GM13976 (cell line): ENCODE measurements around the gene OSCP1.
"Not testable (repeated sequence)": the region's sequence is repeated elsewhere in the genome, so short reads cannot be mapped to it uniquely, and the experiment has no call there.

Source experiments
- DNase-seq: peaks from one replicate; pipeline ENCODE4 v3.0.0; 2012; ENCODE audit warnings: low spot score
- in situ Hi-C: fragments of 300-500 bp; cut with MboI; formaldehyde crosslinking; loops from one replicate; pipeline ENCODE4 v1.12.0; 2022; ENCODE audit warnings: low sequenced_read_pairs, mixed read lengths, inconsistent platforms; ENCODE audit not compliant: unreplicated experiment
- TF ChIP-seq, protein P1 (sequence below): IDR thresholded peaks from 2 replicates; pipeline ENCODE4 v1.5.1; 2012; ENCODE audit warnings: borderline replicate concordance, mild to moderate bottlenecking; ENCODE audit not compliant: insufficient read depth; ENCODE audit errors: extremely low read depth, missing control alignments, control extremely low read depth

The OSCP1 gene, protein sequence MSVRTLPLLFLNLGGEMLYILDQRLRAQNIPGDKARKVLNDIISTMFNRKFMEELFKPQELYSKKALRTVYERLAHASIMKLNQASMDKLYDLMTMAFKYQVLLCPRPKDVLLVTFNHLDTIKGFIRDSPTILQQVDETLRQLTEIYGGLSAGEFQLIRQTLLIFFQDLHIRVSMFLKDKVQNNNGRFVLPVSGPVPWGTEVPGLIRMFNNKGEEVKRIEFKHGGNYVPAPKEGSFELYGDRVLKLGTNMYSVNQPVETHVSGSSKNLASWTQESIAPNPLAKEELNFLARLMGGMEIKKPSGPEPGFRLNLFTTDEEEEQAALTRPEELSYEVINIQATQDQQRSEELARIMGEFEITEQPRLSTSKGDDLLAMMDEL

DNA sequence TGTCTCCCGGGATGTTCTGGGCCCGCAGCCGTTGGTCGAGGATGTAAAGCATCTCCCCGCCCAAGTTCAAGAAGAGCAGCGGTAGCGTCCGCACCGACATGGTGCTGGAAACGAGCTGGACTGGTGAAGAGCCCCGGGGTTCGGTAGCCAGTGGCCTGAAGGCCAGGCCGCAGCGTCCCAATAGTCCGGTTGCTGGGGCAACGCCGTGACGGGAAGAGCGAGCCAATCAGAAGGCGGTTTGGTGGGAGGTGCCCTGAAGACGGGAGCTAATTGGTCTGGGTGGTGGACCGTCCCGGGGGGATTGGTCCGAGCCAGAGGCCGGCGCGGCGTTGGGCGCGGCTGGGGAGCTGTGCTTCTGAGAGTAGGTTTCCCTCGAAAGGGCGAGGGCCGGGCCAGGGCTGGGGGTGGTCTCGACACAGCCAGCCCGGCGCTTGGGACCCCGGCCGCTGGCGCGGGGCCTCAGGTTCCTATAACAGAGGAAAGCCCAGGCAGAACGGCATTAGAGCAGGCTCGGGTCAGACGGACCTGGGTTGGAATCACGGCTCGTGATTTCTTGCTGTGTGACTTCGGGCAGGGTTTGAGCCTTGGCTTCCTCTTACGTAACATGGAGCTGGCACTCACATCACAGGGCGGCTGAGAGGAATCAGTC is at the start of gene OSCP1:
Gene OSCP1 (minus strand): TSS at position 182 of the 649 bp plus-strand sequence. CDS start 82 bp downstream, at position 100.
- TF ChIP-seq, protein P1, sequence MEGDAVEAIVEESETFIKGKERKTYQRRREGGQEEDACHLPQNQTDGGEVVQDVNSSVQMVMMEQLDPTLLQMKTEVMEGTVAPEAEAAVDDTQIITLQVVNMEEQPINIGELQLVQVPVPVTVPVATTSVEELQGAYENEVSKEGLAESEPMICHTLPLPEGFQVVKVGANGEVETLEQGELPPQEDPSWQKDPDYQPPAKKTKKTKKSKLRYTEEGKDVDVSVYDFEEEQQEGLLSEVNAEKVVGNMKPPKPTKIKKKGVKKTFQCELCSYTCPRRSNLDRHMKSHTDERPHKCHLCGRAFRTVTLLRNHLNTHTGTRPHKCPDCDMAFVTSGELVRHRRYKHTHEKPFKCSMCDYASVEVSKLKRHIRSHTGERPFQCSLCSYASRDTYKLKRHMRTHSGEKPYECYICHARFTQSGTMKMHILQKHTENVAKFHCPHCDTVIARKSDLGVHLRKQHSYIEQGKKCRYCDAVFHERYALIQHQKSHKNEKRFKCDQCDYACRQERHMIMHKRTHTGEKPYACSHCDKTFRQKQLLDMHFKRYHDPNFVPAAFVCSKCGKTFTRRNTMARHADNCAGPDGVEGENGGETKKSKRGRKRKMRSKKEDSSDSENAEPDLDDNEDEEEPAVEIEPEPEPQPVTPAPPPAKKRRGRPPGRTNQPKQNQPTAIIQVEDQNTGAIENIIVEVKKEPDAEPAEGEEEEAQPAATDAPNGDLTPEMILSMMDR, result no peak
- in situ Hi-C loops, result no loop called here
- peak; percentile 100 for DNase-seq

DNA sequence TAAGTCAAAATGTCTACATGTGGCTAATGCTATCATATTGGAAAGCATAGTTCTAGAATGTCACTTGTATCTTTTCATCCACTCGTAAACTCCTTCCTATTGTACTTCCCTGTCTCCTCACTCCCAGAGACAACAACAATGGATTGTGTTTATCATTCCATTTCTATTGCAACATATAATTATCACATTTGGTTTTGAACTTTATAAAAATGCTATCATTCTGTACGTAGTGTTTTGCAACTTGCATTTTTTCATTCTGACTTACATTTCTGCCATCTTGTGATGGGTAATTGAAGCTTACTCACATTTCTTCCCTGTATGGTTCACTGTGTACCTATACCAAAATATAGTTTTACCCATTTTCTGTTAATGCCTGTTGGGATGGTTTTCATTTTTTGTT is 47.0 kb upstream of the OSCP1 start:
- TF ChIP-seq, protein P1, result no peak
- in situ Hi-C loops, result no loop called here
- DNase-seq, result no peak

DNA sequence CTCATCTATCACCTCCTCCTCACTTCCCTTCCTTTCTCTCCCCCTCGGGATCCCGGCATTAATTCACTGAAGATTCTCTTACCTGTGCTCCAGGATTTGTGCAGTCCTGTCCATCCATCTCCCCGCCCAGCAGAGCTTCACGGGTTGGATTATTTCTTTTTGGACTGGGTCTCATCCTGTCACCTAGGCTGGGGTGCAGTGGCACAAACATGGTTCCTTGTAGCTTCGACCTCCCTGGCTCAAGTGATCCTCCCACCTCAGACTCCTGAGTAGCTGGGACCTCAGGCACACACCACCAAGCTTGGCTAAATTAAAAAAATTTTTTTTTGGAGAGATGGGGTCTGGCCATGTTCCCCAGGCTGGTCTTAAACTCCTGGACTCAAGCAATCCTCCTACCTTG is 44.7 kb upstream of the OSCP1 start:
- in situ Hi-C loops, result no loop called here
- no peak for DNase-seq
- TF ChIP-seq, protein P1, result no peak

DNA sequence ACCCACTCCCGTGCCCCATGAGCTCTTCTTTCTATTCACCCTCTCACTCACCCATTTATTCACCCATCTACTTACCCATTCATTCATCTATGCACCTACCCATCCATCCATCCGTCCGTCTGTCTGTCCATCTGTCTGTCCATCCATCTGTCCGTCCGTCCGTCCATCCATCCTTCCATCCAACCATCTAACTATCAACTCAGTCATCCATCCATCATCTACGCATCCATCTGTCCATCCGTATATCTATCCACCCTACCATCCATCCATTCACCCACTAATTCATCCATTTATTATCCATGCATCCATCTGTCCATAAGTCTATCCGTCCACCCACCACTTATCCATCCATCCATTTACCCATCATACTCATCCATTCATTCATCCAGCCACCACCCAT is 43.3 kb upstream of the OSCP1 start:
- TF ChIP-seq, protein P1, result no peak
- no peak for DNase-seq
- in situ Hi-C loops, result no loop called here

DNA sequence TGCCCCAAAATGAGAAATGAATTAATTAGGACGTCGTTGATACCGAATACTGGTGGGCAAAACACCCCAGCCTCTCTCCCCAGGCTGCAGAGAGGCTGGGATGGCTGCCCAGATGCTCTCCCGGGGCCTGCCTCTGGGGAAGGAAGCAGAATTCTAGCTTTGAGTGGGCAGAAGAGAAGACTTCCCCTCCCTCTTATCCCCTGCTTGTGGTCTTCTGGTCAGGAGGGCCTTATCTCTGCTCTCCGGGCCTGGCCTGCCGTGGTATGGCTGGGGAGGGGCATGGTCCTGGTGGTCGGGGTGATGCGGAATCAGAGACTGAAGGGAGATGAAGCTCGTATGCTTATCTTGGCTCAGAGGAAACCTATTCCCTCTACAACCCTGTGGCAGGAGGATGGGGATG is 42.2 kb upstream of the OSCP1 start:
- in situ Hi-C loops, result no loop called here
- TF ChIP-seq, protein P1, result no peak
- no peak for DNase-seq

DNA sequence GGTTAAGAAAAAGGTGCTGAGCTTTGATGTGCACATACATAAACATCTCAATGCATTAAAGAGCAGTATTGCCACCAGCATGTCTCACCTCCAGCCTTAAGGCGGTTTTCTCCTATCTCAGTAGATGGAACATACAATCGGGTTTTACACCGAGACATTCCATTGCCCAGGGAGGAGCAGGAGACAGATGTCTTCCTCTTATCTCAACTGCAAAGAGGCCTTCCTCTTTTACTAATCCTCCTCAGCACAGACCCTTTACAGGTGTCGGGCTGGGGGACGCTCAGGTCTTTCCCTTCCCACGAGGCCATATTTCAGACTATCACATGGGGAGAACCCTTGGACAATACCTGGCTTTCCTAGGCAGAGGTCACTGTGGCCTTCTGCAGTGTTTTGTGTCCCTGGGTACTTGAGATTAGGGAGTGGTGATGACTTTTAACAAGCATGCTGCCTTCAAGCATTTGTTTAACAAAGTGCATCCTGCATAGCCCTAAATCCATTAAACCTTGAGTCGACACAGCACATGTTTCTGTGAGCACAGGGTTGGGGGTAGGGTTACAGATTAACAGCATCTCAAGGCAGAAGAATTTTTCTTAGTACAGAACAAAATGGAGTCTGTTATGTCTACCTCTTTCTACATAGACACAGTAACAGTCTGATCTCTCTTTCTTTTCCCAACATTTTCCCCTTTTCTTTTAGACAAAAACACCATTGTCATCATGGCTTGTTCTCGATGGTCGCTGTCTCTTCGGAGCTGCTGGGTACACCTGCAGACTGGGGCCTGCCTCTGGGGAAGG is 39.2 kb upstream of the OSCP1 start:
- DNase-seq, in situ Hi-C loops: not testable (repeated sequence)
